ENCODE results near the gene BCAR1.

GRCh38 chr16:75246504-75247205 lies 4.8 kb downstream of the BCAR1 start:
- TF ChIP-seq CTCF (IDR thresholded peaks at IDR 0.05) (no peak), POLR2AphosphoS5 (IDR thresholded peaks at IDR 0.05; ENCODE audit: low read depth, low read length) (no peak)

All from Panc1 (cell line).